ENCODE results near the gene TMEM220. TPM values are rescaled to one million over a fixed set of nuclear protein-coding genes. Genes with fewer than 3 reads are reported as not detected.

The TMEM220 gene
- 29.0 TPM for polyA plus RNA-seq (2013)

DNA sequence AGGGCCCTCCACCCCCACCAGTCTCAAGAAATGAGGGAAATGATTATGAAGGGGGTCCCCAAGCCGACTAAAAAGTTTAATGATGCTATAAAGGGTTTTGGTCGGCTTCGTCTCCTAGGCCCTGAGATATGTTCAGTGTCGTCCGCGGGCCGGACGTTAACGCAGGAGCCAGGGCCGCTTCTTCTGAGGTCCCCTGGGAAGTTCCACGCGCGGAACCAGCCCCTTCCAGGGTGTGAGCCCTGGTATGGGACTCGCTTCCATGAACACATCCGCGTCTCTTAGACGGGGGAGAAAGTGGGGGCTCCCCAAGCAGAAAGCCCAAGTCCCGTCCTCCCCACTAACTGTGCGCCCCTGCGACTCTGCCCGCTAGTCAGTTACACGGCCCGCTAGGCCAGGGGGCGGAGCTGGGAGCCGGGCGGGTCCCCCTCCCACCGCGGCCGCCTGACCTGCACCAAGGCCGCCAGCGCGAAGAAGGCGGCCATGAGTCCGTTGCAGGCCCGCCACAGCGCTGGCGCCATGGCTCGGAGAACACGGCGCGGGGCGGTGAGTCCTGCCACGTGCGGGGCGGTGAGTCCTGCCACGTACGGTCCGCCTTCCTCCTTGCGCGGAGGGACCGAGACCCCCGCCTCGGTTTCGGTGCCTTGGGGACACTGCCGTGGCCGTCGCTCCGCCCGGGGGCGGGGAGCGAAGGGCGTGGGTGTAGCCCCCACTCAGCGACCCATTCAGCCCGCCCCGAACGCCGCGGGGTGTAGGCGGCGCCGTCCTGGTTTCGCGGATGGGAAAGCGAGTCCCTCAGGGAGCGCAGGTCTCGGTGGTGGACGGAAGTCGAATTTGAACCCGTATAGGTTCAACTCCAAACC, at the start of gene TMEM220:
TMEM220 (minus strand) TSS at position 690 of the 860 bp plus-strand sequence; CDS start at position 518, 172 bp downstream.
- peaks cover 0 to 24% (median 10%) of the 10 kb centered on the region in 4 experiments for H3K36me3 ChIP-seq (ENCODE audit: control insufficient read depth in 4 of 4, insufficient read depth in 4 of 4, low read length in 3 of 4)
- WGBS (ENCODE audit: insufficient coverage), result under 1% methylated on average over 56 of the region's 79 CpGs
- DNase-seq, result peak; percentile 76 to 87 (median 79)
- no peaks in the 10 kb centered on the region for H3K9me3 ChIP-seq (ENCODE audit: control extremely low read depth in 1 of 5, control insufficient read depth in 4 of 5, insufficient read depth in 2 of 5, low read depth in 1 of 5, low read length in 4 of 5)
- ChIA-PET POLR2A (no interaction called here), CTCF (interaction anchor here (1.4 to 1.6 kb wide), 2 partner anchors 113 to 115 kb away, joined by 3 read pairs; no protein-coding TSS in a partner anchor)
- peak within 1 kb of the TSS; percentile 63 to 88 (median 83) for H3K4me3 ChIP-seq (ENCODE audit: control insufficient read depth in 1 of 7, extremely low read depth in 1 of 7, insufficient read depth in 4 of 7, low read depth in 2 of 7, low read length in 6 of 7)
- no peaks in the 10 kb centered on the region for H3K27me3 ChIP-seq (replicated peaks in 2 of 5; ENCODE audit: control insufficient read depth in 4 of 5, insufficient read depth in 5 of 5, low read length in 4 of 5)
- peaks cover 0 to 17% (median 6%) of the 10 kb centered on the region in 4 experiments for H3K4me1 ChIP-seq (ENCODE audit: control extremely low read depth in 1 of 4, control insufficient read depth in 4 of 4, insufficient read depth in 4 of 4, low read length in 3 of 4)
- peak within 1 kb of the TSS; percentile 28 to 79 for H3K27ac ChIP-seq (ENCODE audit: insufficient read depth in 1 of 2, low read depth in 1 of 2, low read length in 2 of 2, poor library complexity in 1 of 2, severe bottlenecking in 2 of 2)

- H3K9me3 ChIP-seq (ENCODE audit: control extremely low read depth in 1 of 5, control insufficient read depth in 4 of 5, insufficient read depth in 2 of 5, low read depth in 1 of 5, low read length in 4 of 5), result peaks cover 0 to 10% (median 0%) of the 10 kb centered on the region in 5 experiments
- peaks cover 0 to 5% (median 0%) of the 10 kb centered on the region in 4 experiments for H3K4me1 ChIP-seq (ENCODE audit: control extremely low read depth in 1 of 4, control insufficient read depth in 4 of 4, insufficient read depth in 4 of 4, low read length in 3 of 4)
- no peak for DNase-seq
- H3K27me3 ChIP-seq (replicated peaks in 2 of 5; ENCODE audit: control insufficient read depth in 4 of 5, insufficient read depth in 5 of 5, low read length in 4 of 5), result no peaks in the 10 kb centered on the region
- 100% methylated on average over 1 of the region's 2 CpGs for WGBS (ENCODE audit: insufficient coverage)
- no peaks in the 10 kb centered on the region for H3K36me3 ChIP-seq (ENCODE audit: control insufficient read depth in 4 of 4, insufficient read depth in 4 of 4, low read length in 3 of 4)
- POLR2A ChIA-PET, result no interaction called here
- H3K4me3 ChIP-seq (ENCODE audit: control insufficient read depth in 1 of 7, extremely low read depth in 1 of 7, insufficient read depth in 4 of 7, low read depth in 2 of 7, low read length in 6 of 7), result no peak overlapping the region
- CTCF ChIA-PET, result no interaction called here
- no peak overlapping the region for H3K27ac ChIP-seq (ENCODE audit: insufficient read depth in 1 of 2, low read depth in 1 of 2, low read length in 2 of 2, poor library complexity in 1 of 2, severe bottlenecking in 2 of 2)
Measured at GRCh38 chr17:10779609-10780008, 49.8 kb upstream of the TMEM220 start.

DNA sequence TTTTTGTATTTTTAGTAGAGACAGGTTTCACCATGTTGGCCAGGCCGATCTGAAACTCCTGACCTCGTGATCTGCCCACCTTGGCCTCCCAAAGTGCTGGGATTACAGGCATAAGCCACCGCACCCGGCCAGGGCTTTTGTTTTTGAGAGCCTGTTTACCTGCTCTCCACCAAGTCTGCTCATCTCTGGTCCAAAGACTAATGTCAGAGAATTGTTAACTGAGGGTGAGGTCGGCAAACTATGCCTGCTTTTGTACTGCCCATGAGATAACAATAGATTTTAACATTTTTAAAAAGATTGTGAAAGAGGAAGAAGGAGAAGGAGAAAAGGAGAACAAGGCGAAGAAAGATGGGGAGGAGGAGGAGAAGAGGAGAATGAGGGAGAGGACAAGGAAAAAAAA, 48.1 kb upstream of the TMEM220 start:
- WGBS (ENCODE audit: insufficient coverage), result 95% methylated on average over 5 of the region's 6 CpGs
- Histone ChIP-seq H3K4me3 (ENCODE audit: control insufficient read depth in 1 of 7, extremely low read depth in 1 of 7, insufficient read depth in 4 of 7, low read depth in 2 of 7, low read length in 6 of 7) (no peak overlapping the region), H3K9me3 (ENCODE audit: control extremely low read depth in 1 of 5, control insufficient read depth in 4 of 5, insufficient read depth in 2 of 5, low read depth in 1 of 5, low read length in 4 of 5) (peaks cover 0 to 7% (median 0%) of the 10 kb centered on the region in 5 experiments), H3K36me3 (ENCODE audit: control insufficient read depth in 4 of 4, insufficient read depth in 4 of 4, low read length in 3 of 4) (no peaks in the 10 kb centered on the region), H3K27ac (ENCODE audit: insufficient read depth in 1 of 2, low read depth in 1 of 2, low read length in 2 of 2, poor library complexity in 1 of 2, severe bottlenecking in 2 of 2) (no peak overlapping the region), H3K27me3 (replicated peaks in 2 of 5; ENCODE audit: control insufficient read depth in 4 of 5, insufficient read depth in 5 of 5, low read length in 4 of 5) (no peaks in the 10 kb centered on the region), H3K4me1 (ENCODE audit: control extremely low read depth in 1 of 4, control insufficient read depth in 4 of 4, insufficient read depth in 4 of 4, low read length in 3 of 4) (peaks cover 0 to 5% (median 0%) of the 10 kb centered on the region in 4 experiments)
- POLR2A ChIA-PET, result interaction anchor here (0.6 kb wide), 1 partner anchor 49 kb away, joined by 3 read pairs; no protein-coding TSS in a partner anchor
- CTCF ChIA-PET, result interaction anchor here (0.6 kb wide), 1 partner anchor 344 kb away, joined by 3 read pairs; no protein-coding TSS in a partner anchor
- no peak for DNase-seq

- no peak overlapping the region for H3K4me3 ChIP-seq (ENCODE audit: control insufficient read depth in 1 of 7, extremely low read depth in 1 of 7, insufficient read depth in 4 of 7, low read depth in 2 of 7, low read length in 6 of 7)
- 96% methylated on average over 6 of the region's 11 CpGs for WGBS (ENCODE audit: insufficient coverage)
- no peaks in the 10 kb centered on the region for H3K27me3 ChIP-seq (replicated peaks in 2 of 5; ENCODE audit: control insufficient read depth in 4 of 5, insufficient read depth in 5 of 5, low read length in 4 of 5)
- H3K27ac ChIP-seq (ENCODE audit: insufficient read depth in 1 of 2, low read depth in 1 of 2, low read length in 2 of 2, poor library complexity in 1 of 2, severe bottlenecking in 2 of 2), result no peak overlapping the region
- H3K4me1 ChIP-seq (ENCODE audit: control extremely low read depth in 1 of 4, control insufficient read depth in 4 of 4, insufficient read depth in 4 of 4, low read length in 3 of 4), result peaks cover 0 to 5% (median 0%) of the 10 kb centered on the region in 4 experiments
- POLR2A ChIA-PET, result interaction anchor here (0.6 to 0.7 kb wide), 2 partner anchors 49 to 67 kb away, joined by 3 to 4 read pairs; no protein-coding TSS in a partner anchor
- CTCF ChIA-PET, result interaction anchor here (0.6 kb wide), 1 partner anchor 344 kb away, joined by 3 read pairs; no protein-coding TSS in a partner anchor
- H3K36me3 ChIP-seq (ENCODE audit: control insufficient read depth in 4 of 4, insufficient read depth in 4 of 4, low read length in 3 of 4), result no peaks in the 10 kb centered on the region
- DNase-seq, result no peak
- H3K9me3 ChIP-seq (ENCODE audit: control extremely low read depth in 1 of 5, control insufficient read depth in 4 of 5, insufficient read depth in 2 of 5, low read depth in 1 of 5, low read length in 4 of 5), result peaks cover 0 to 9% (median 0%) of the 10 kb centered on the region in 5 experiments
Measured at GRCh38 chr17:10777131-10777807, 47.4 kb upstream of the TMEM220 start.

DNA sequence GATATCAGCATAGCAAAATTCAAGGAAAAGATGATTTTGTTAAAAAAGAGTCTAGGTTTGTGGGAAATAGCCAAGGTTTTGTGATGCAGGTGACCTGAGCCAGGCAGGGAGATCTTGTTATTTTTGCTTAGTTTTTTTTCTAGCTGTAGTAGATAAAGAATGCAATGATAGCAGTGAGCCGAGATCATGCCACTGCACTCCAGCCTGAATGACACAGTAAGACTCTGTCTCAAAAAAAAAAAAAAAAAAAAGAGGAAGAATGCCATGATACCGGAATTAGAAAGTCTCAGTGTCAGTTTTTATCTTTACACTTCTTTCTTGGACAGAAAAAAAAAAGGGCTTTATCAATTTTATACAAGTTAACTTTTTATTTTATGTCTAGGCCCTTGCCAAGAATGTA, 46.6 kb upstream of the TMEM220 start:
- CTCF ChIA-PET, result no interaction called here
- no CpG with 5 or more reads among the region's 2 CpGs for WGBS (ENCODE audit: insufficient coverage)

DNA sequence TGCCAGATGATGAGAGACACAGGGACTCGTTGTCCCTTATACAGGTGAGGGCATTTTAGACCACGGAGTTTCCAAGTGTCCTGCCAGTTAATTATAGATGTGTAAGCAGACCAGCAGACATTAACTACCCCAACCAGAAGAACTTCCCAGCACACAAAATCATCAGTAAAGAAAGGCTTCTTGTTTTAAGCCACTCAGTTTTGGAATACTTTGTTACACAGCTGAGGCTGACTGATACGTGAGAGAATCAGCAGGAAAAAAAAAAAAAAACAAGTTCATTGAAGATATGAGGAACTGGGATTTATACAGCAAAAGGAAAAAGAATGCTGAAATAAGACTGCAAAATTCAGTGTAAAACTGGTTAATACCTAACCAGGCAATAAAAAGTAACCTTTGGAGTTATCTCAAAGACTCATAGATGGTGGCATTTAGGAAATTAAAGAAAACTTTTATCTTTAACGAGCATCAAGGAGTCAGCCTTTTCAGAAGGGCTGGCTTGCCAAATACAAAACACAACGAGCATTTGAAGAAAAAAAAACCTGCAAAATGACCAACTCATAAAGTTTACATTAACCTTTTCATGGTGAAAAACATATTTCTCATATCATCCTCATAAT, 46.0 kb upstream of the TMEM220 start:
- no peak overlapping the region for H3K4me3 ChIP-seq (ENCODE audit: control insufficient read depth in 1 of 7, extremely low read depth in 1 of 7, insufficient read depth in 4 of 7, low read depth in 2 of 7, low read length in 6 of 7)
- H3K36me3 ChIP-seq (ENCODE audit: control insufficient read depth in 4 of 4, insufficient read depth in 4 of 4, low read length in 3 of 4), result no peaks in the 10 kb centered on the region
- CTCF ChIA-PET, result no interaction called here
- peaks cover 0 to 5% (median 0%) of the 10 kb centered on the region in 4 experiments for H3K4me1 ChIP-seq (ENCODE audit: control extremely low read depth in 1 of 4, control insufficient read depth in 4 of 4, insufficient read depth in 4 of 4, low read length in 3 of 4)
- H3K27ac ChIP-seq (ENCODE audit: insufficient read depth in 1 of 2, low read depth in 1 of 2, low read length in 2 of 2, poor library complexity in 1 of 2, severe bottlenecking in 2 of 2), result no peak overlapping the region
- no peaks in the 10 kb centered on the region for H3K27me3 ChIP-seq (replicated peaks in 2 of 5; ENCODE audit: control insufficient read depth in 4 of 5, insufficient read depth in 5 of 5, low read length in 4 of 5)
- WGBS (ENCODE audit: insufficient coverage), result 95% methylated on average over 3 of the region's 5 CpGs
- no peak for DNase-seq
- POLR2A ChIA-PET, result no interaction called here
- peaks cover 0 to 12% (median 3%) of the 10 kb centered on the region in 5 experiments for H3K9me3 ChIP-seq (ENCODE audit: control extremely low read depth in 1 of 5, control insufficient read depth in 4 of 5, insufficient read depth in 2 of 5, low read depth in 1 of 5, low read length in 4 of 5)

More for the DNA sequence above, 46.6 kb upstream of the TMEM220 start:
- POLR2A ChIA-PET, result no interaction called here
- peaks cover 0 to 5% (median 0%) of the 10 kb centered on the region in 4 experiments for H3K4me1 ChIP-seq (ENCODE audit: control extremely low read depth in 1 of 4, control insufficient read depth in 4 of 4, insufficient read depth in 4 of 4, low read length in 3 of 4)
- peak; percentile 18 to 64 (median 47) for DNase-seq
- H3K36me3 ChIP-seq (ENCODE audit: control insufficient read depth in 4 of 4, insufficient read depth in 4 of 4, low read length in 3 of 4), result no peaks in the 10 kb centered on the region
- H3K4me3 ChIP-seq (ENCODE audit: control insufficient read depth in 1 of 7, extremely low read depth in 1 of 7, insufficient read depth in 4 of 7, low read depth in 2 of 7, low read length in 6 of 7), result no peak overlapping the region
- H3K27me3 ChIP-seq (replicated peaks in 2 of 5; ENCODE audit: control insufficient read depth in 4 of 5, insufficient read depth in 5 of 5, low read length in 4 of 5), result no peaks in the 10 kb centered on the region
- no peak overlapping the region for H3K27ac ChIP-seq (ENCODE audit: insufficient read depth in 1 of 2, low read depth in 1 of 2, low read length in 2 of 2, poor library complexity in 1 of 2, severe bottlenecking in 2 of 2)
- H3K9me3 ChIP-seq (ENCODE audit: control extremely low read depth in 1 of 5, control insufficient read depth in 4 of 5, insufficient read depth in 2 of 5, low read depth in 1 of 5, low read length in 4 of 5), result peaks cover 0 to 12% (median 3%) of the 10 kb centered on the region in 5 experiments

All from common myeloid progenitor, CD34-positive (primary cell).